GM21526 (cell line): ENCODE results near the gene SETDB1.

ENCODE experiments used
- ATAC-seq: cut with Tn5 transposase; IDR thresholded peaks from one replicate; pipeline ENCODE4 v1.9.1; 2021; ENCODE audit warnings: moderate library complexity; ENCODE audit not compliant: unreplicated experiment, low FRiP score

SETDB1 gene

DNA sequence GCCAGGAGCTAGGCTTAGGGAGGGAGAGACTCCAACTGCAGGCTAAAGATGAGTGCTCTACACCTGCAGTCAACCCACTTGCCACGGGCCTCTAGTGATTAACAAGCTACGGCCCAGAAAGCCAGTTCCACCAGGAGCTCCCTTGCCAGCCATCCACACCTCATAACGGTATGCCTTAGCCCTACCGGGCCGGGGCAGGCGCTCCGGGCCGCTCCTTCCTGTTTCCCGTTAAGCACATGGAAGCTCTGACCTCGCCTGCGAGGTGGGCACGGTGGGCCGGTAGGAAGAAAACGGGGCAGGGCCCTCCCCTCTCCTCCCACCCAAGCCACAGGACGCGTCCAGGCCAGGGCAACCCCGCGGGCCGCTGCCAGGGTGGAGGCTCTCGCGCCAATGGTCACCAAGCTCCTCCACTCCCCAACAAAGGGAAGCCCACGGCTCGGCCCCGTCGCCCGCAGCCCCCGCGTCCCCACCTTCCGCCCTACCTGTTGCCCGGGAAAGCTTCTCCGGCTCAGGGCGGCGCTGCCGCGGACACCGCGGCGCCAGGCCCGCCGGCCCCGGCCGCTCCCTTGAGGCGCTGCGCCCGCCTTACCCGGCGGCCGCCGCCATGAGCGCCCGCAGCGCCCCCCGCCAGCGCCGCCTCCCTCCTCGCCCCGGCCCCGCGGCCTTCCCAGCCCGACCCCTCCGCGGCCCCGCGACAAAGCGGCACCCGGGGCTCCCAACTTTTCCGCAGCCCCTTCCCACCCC lies 47.8 kb downstream of the SETDB1 start:
- peak; percentile 29 for ATAC-seq

DNA sequence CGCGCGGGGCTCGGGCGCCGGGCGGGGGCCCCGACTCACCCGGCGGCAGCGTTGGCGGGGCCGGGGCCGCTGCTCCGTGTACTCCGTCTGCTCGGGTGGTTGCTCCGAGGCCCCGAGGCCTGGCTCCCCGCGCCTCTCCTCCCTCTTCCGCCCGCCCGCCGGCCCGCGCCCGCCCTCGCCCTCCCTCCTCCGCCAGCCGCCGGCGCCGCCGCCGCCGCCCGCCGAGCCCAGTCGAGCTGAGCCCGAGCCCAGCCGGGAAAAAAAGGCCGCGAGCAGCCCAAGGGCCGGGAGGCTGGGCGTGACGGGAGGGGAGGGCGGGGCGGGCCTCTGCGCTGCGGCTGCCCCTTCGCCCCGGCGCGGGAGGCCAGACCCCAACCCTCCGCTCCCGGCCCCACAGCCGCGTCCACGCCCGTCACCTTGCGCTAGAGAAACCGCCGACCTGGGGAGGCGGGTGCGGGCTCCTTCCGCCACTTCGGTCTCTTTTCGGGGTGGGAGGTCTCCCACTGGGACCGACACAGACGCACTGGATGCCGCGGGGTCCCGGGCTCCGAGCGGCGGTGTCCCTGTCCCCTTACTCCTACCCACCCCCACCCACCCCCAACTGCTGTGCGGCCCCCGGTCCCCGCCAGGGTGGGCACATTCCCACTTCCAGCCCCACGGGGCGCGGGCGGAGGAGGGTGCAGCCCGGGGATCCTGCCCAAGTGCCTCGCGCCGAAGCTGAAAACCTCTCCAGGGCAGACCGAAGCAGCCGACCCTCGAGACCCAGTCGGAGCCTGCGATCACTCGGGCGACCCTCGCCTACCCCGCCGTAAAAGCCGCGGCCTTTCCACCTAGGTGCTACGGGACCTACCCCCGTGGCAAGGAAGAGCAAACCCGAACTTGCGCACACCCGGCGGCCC lies 48.7 kb downstream of the SETDB1 start, which contains the start of gene CERS2:
CERS2 (minus strand) TSS at position 256 of the 899 bp plus-strand sequence. CDS start 5,745 bp downstream, outside the sequence.
- ATAC-seq, result peak; percentile 41

DNA sequence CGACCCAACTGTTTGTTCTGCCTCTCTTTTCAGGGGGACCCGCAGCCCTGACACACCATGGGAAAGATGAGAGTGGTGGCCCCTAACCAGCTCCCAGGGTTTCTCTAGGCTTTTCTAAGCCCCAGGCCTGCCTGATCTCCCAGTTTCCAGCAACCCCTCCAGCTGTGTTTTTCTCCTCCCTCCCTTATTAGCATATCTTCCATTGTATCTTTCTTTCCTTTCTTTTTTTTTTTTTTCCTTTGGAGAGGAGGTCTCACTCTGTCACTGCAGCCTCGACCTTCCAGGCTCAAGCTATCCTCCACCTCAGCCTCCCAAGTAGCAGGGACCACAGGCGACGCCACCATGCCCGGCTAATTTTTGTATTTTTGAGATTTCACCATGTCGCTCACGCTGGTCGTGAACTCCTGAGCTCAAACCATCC lies 50.2 kb downstream of the SETDB1 start:
- no peak for ATAC-seq

DNA sequence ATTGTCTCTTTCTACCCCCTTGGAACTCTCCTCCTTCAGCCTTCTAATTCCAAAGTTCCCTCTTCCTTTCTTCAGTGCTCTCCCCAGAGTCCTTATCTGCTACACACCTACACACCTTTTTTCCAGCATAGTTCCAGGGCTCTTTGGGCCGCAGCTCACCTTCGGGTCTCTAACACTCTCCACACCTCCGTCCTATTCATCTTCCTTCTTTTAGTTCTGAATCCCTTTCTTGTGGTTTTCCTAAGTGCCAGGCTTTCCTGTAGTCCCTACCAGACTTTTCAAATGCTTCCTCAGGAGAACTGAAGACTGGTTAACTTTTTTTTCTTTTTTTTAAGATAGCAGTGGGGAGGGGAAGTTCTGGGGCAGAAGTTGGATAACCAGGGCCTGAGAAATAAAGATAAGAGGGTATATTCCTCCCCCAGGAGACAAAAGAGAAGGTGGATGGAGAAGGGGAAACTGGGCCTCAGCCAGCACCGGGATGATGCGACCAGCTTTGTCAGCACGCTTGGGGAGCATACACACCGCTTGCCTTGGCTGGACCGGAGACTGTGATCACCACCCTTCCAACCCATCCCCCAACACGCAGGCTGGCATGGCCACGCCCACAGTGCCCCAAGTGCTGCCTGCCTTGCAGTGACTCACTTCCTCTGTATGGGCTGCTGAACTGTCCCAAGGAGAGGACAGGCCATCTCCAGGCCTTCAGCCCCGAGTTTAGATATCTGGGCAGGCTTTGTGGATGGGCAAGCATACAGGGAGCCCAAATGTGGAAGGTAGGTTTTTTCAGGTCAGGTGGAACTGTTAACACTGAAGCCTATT lies 50.9 kb downstream of the SETDB1 start:
- no peak for ATAC-seq

DNA sequence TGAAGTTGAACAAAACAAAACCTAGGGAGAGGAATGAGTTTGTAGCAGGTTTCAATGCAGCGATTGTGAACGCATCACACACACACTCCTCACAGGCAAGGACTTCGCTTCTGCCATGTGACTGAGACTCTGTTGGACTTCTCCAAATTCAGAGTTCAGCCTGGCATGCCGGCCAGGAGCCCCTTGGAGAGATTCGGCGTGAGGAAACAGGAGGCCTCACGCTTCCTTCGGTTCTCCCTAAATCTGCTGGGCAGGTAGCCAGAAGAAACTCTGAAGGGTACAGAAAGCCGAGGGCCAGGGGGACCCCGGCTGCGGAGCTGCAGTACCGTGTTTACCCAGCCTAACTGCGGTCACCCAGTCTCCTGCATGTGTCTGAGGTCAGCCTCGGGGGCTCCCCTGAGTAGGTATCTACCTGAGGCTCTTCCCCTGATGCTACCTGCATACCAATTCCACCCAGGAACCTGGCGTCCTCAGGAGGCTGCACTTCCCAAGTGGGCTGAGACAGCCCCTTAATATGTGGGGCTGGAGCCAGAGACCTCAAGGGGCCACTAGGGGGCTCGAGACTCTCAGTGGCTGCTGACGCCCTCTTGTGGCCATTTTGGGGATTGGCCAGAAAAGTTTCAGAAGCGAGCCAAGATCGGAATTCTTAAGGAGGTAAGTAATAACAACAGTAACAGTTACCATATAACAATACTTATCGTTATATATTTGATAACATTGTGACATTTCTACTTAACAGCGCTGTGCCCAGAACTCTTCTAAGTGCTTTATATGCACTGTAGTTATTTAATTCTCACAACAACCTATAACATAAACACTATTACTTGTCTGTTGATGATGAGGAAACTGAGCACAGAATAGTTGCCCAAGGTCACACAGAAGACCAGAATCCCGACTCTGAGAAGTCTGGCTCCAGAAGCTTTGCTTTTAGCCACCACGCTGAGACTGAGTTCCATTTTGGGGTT lies 53.2 kb downstream of the SETDB1 start:
- no peak for ATAC-seq

DNA sequence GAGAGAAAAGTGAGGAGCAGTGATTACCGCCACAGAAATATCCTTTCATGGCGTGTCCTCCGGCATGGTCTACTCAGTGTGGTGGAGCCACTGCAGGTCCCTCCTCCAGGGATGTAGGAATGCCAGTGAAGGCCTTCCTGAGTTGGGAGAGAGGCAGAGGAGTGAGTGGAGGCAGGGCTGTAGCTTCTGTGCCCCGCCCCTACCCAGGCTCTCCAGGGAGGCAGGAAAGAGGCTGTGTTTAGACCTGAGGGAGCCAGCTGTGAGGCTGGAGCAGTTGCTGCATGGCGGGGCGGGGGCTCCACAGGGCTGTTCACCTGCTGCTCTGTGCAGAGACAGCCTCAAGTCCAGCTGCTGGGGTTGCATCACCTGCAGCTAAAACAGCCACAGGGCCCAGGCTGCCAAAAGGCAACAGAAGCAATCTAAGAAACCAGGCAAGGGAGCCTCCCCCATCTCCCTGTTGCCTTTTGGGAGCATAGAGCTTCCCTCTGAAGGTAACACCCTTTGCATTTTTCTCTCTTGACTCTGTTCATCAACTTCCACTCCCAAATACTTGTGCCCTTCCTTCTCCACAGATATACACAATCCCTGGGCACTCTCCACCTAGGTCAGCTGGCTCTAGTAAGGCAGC lies 55.1 kb downstream of the SETDB1 start:
- ATAC-seq, result no peak

DNA sequence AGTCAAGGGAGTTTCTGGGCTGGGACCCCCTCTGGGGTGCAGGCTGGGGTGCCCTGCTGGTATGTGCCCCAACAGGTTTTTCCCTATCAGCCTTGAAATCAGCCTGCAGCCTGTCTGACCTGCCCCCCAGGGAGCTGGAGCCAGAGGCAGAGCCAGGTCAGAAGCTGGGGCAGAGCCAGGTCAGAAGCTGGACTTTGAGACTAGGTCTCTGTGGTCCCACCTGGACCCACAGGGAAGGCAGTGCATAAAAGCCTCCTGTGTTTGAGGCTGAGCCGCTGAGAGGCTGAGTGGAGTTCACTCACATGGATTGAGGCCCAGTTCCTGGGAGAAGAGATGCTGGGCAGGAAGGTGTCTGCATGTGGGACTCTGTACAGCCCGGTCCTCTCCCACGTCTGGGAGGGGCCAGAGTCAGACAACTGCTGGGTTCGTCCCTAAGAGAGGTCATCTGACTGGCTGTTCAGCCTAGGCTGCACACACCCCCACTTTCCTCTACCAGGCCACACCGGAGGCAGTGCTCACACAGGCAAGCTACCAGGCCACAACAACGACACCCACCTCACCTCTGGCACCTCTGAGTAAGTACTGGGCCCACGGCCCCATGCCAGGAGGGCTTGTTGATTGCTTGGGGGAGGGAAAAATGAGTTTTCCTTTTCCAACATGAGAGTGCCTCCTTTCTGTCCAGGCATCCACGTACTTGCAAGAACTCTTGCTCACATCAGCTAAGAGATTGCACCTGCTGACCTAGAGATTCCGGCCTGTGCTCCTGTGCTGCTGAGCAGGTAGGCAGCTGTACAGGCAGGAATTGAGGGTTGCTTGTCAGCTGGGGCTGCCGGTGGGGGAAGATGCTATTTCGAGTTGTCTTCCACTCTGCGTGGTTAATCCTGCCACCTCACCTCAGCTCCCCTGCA lies 55.9 kb downstream of the SETDB1 start, which contains the start of gene ANXA9:
ANXA9 (plus strand) TSS at position 488 of the 908 bp plus-strand sequence. CDS start 814 bp downstream, outside the sequence.
- no peak for ATAC-seq

DNA sequence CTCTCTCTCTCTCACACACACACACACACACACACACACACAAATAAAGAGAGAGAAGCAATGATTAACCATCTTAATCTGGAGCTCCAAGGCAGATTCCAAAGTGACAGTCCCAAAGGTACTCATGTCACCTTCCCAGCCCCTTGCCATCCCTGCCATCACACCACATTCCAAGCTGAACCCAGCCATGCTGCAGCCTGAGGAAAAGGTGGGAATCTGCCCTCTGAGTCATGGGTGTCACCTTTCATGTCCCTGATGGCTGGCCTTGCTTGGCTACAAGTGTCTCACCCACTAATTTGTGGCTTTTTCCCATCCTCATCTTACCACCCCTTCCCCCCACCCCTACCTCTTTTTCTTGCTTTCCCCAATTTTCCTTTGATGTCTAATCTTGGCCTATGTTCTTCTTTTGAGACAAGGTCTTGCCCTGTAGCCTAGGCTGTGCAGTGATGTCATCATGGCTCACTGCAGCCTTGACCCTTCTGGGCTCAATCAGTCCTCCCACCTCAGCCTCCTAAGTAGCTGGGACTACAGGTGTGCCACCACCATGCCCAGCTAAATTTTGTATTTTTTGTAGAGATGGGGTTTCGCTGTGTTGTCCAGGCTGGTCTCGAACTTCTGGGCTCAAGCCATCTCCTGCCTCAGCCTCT lies 59.1 kb downstream of the SETDB1 start:
- ATAC-seq, result no peak

DNA sequence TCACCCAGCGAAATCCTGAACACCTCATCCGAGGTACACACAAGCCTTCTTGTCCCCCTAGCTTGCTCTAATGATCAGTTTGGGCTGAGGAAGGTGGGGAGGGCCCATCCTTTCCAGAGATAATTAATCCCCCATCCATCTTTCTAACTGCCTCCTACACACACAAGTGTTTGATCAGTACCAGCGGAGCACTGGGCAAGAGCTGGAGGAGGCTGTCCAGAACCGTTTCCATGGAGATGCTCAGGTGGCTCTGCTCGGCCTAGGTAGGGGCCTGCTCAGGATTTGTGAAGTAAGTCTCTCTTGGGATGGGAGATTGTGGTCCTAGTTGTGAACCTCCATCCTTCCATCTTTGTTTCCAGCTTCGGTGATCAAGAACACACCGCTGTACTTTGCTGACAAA lies 61.8 kb downstream of the SETDB1 start:
- no peak for ATAC-seq

DNA sequence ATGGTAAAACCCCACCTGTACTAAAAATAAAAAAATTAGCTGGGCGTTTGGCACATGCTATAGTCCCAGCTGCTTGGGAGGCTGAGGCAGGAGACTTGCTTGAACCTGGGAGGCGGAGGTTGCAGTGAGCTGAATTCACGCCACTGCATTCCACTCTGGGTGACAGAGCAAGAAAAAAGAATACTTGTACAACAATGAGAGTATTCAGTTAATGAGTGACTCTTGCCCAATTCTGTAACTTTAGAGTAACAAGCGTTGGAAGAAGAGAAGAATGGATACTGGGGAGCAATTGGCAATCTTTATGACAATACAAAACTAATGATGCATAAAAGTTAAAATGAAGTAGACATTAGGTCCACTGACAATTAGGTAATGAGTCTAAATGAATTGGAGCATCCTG lies 66.5 kb downstream of the SETDB1 start:
- no peak for ATAC-seq

DNA sequence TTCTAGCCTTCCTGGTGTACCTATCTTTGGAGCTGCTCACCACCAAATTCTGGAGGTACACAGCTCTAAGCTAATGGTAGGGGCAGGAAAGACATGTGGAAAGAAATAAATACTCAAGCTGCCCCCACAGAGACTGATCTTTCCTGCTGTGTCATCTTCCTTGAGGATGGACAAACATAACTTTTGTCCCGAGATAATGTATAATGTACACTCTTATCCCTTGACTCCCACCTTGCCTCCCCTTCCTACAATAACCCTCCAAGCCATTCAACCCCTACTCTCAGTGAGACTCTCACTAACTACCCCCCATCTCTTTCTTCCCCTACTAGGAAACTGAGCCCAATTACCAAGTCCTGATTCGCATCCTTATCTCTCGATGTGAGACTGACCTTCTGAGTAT lies 68.1 kb downstream of the SETDB1 start:
- ATAC-seq, result no peak

DNA sequence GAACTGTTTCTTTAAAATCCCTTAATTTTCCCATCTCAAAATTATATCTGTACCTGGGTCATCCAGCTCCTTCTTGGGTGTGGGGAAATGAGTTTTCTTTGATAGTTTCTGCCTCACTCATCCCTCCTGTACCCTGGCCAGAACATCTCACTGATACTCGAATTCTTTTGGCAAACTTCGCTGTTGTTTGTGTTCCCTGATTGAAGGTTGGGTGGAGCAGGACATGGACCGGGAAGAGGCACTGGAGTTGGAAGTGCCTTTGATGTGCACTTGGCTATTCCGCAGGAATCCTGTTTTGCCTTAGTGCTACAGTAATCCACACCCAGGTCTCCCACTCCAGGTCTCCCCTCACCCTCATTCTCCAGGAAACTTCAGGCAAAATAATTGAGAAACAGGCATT lies 69.3 kb downstream of the SETDB1 start:
- ATAC-seq, result no peak

DNA sequence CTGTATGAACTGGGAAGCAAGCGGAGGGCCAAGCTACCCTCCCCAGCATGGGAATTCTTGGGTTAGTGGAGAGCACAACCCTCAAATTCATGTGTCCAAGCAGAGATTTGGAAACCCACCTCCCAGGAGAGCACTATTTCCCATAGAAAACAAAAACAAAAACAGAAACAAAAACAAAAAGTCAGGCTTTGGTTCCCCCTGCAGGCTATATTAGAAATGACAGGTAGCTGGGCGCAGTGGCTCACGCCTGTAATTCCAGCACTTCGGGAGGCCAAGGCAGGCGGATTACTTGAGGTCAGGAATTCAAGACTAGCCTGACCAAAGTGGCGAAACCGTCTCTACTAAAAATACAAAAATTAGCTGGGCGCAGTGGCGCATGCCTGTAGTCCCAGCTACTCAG lies 69.7 kb downstream of the SETDB1 start:
- ATAC-seq, result no peak

DNA sequence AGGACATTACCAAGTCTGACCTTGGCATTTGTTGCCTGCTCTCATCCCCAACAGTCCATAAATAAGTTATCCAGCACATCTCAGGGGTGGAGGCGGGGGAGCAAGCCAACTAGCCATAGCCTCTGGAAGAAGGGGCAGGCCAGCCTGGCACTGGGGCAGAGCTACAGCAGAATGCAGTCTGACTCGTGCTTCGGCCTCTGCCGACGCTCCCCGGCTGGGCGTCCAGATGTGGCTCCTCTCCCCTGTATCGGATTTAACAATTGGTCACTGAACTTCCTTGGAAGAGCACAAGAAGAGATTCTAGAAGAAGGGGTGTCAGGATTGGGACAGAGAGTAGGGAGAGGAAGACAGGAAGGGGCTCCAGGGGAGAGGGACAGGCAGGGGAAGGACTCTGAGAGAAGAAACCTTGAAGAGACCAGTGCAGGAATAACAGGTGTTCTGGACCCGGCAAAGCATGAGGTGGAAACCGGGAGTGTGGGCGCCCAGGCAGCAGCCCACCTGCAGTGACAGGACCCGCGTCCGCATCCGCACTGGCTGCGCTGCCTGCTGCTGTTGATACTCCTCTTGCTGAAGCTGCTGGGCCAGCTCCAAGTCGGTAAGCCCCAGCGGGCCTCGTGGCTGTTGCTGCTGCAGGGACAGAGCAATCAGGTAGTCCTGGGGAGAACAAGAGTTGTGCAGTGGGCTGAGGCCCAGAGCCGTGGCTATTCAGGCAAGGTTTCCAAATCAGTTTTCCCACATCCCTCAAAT lies 71.1 kb downstream of the SETDB1 start:
- no peak for ATAC-seq

DNA sequence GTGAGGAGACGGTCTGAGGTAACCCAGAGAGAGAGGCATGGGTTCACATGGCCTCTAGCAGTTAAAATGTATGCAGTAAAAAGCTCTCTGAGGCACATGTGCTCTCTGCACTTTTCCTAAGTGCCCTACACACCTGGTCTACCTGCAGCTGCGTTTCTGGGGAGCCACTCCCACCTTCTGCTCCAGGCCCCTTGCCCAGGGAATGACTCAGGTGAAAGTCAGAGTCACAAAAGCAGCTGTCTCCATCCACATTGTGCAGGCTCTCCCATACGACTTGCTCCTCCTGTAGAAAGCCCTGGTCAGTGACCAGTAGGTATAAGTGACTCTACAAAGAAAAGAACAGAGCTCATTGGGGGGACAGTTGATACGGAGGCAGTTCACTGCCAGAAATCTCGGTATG lies 71.8 kb downstream of the SETDB1 start:
- ATAC-seq, result no peak

DNA sequence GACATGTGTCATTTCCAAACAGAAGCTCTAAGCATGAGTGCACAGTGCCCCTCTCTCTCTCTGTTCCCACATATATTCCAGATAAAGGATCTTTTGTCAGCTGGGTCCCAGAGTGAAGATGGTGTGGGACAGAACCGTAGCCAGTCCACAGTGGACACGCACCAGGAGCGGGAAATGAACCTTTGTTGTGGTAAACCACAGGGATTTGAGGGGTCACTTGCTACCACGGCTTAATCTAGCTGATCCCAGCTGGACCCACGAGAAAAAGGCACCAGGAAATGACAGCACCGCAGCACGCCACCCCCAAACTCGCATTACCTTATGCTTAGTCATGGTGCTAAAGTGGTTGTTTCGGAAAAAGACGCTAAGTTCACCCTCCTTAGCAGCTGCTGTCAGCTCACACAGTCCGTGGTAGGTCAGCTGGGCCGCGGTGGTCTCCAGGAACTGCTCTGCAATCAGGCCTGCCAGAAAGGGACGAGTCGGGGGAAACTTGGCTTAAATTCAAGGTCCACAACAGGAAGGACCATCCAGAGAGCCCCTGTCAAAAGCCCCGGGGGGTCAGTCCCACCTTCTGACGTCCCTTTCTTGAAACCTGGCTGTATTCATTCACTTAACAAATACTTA lies 73.0 kb downstream of the SETDB1 start:
- no peak for ATAC-seq
